B cell (primary cell): ENCODE measurements around the gene PCDH1. TPM values are rescaled to one million over a fixed set of nuclear protein-coding genes. Genes with fewer than 3 reads are reported as not detected.

Source experiments
- ATAC-seq: fragments of 200-7000 bp; cut with Tn5 transposase; one replicate; pipeline ENCODE4 v1.10.0; 2021; ENCODE audit warnings: low read depth, mild to moderate bottlenecking, moderate number of reproducible peaks, moderate library complexity
- CTCF ChIA-PET: fragments of 350-600 bp; sonication (Branson Sonifier 250); formaldehyde crosslinking; loops from one replicate; lab custom pipeline; 2021; ENCODE audit warnings: antibody characterized with exemption, inconsistent platforms; lab: Charles Lee
- POLR2A ChIA-PET: fragments of 350-600 bp; sonication (Branson Sonifier 250); formaldehyde crosslinking; loops from one replicate; lab custom pipeline; 2021; ENCODE audit warnings: antibody characterized with exemption; lab: Charles Lee
- DNase-seq: peaks from one replicate; pipeline ENCODE4 v3.0.0; 2013
- H2AFZ ChIP-seq: 2 replicates; pipeline ENCODE4 v1.6.1; 2012; ENCODE audit warnings: mild to moderate bottlenecking, low read depth, low read length; ENCODE audit not compliant: insufficient read depth, poor library complexity, severe bottlenecking
- H3K27ac ChIP-seq, 2 donors: 1 replicate in 1 of 2; 2 replicates in 1 of 2; pipeline ENCODE4 v1.5.1; 2012 to 2013; ENCODE audit warnings: low read length in 2 of 2, mild to moderate bottlenecking in 2 of 2, moderate library complexity in 1 of 2
- H3K27me3 ChIP-seq, 4 experiments: fragments of 200-600 bp in 1 of 4; sonication (generic) in 1 of 4; replicated peaks in 1 of 4; 1 replicate in 2 of 4; 2 replicates in 2 of 4; pipeline versions ENCODE4 v1.6.1 to v1.7.0; 2013 to 2016; ENCODE audit warnings: low read length in 3 of 4, mild to moderate bottlenecking in 2 of 4, mixed read lengths in 1 of 4, moderate library complexity in 1 of 4; ENCODE audit not compliant: insufficient read depth in 4 of 4, control insufficient read depth in 3 of 4; ENCODE audit errors: control extremely low read depth in 1 of 4
- H3K36me3 ChIP-seq, 2 experiments: replicated peaks in 1 of 2; 1 replicate in 1 of 2; 2 replicates in 1 of 2; pipeline versions ENCODE4 v1.6.1 to v1.7.1; 2013; ENCODE audit warnings: low read length in 1 of 2; ENCODE audit not compliant: insufficient read depth in 2 of 2, control insufficient read depth in 1 of 2; ENCODE audit errors: control extremely low read depth in 1 of 2, extremely low read depth in 1 of 2
- H3K4me1 ChIP-seq, 2 donors: fragments of 200-600 bp in 1 of 2; sonication (generic) in 1 of 2; 1 replicate in 1 of 2; 2 replicates in 1 of 2; pipeline versions ENCODE4 v1.5.1 to v1.6.1; 2013 to 2017; ENCODE audit warnings: low read length in 2 of 2; ENCODE audit not compliant: control insufficient read depth in 2 of 2, insufficient read depth in 2 of 2
- H3K4me2 ChIP-seq: replicated peaks from 2 replicates; pipeline ENCODE3; 2012; ENCODE audit warnings: mild to moderate bottlenecking, low read depth, low read length; ENCODE audit not compliant: poor library complexity, severe bottlenecking
- H3K4me3 ChIP-seq, 5 experiments: fragments of 200-600 bp in 1 of 5; sonication (generic) in 1 of 5; 1 replicate in 3 of 5; 2 replicates in 2 of 5; pipeline versions ENCODE4 v1.5.1 to v1.7.0; 2011 to 2016; ENCODE audit warnings: low read length in 4 of 5, mild to moderate bottlenecking in 4 of 5, low read depth in 2 of 5, control low read depth in 1 of 5, moderate library complexity in 1 of 5; ENCODE audit not compliant: insufficient read depth in 1 of 5; ENCODE audit errors: control extremely low read depth in 1 of 5, extremely low read depth in 1 of 5
- H3K79me2 ChIP-seq: fragments of 200-600 bp; sonication (generic); one replicate; pipeline ENCODE4 v1.6.0; 2016; ENCODE audit warnings: low read length; ENCODE audit not compliant: control insufficient read depth, insufficient read depth
- H3K9ac ChIP-seq: fragments of 200-600 bp; sonication (generic); 2 replicates; pipeline ENCODE4 v1.6.1; 2017; ENCODE audit warnings: mild to moderate bottlenecking, low read length, moderate library complexity
- H3K9me3 ChIP-seq, 3 donors: one replicate each; pipeline versions ENCODE4 v1.6.1 to v1.7.1; 2013; ENCODE audit warnings: low read length in 2 of 3; ENCODE audit not compliant: control insufficient read depth in 2 of 3, insufficient read depth in 1 of 3; ENCODE audit errors: control extremely low read depth in 1 of 3
- H4K20me1 ChIP-seq: 2 replicates; pipeline ENCODE4 v1.6.0; 2012; ENCODE audit warnings: mild to moderate bottlenecking, low read length; ENCODE audit not compliant: insufficient read depth, control insufficient read depth, poor library complexity, severe bottlenecking
- H3K27ac Mint-ChIP-seq: one replicate; pipeline ENCODE4 v1.8.0; 2021; ENCODE audit warnings: mixed read lengths
- H3K27me3 Mint-ChIP-seq: one replicate; pipeline ENCODE4 v1.8.0; 2021; ENCODE audit warnings: mixed read lengths
- H3K4me1 Mint-ChIP-seq: one replicate; pipeline ENCODE4 v1.8.0; 2021; ENCODE audit warnings: mixed read lengths
- H3K4me3 Mint-ChIP-seq: one replicate; pipeline ENCODE4 v1.8.0; 2021; ENCODE audit warnings: mixed read lengths
- H3K9me3 Mint-ChIP-seq: one replicate; pipeline ENCODE4 v1.8.0; 2022; ENCODE audit warnings: mixed read lengths; ENCODE audit not compliant: insufficient read depth
- CTCF ChIP-seq: fragments of 200-600 bp; IDR thresholded peaks from one replicate; pipeline ENCODE4 v1.8.0; 2022; ENCODE audit warnings: antibody characterized with exemption, mild to moderate bottlenecking
- EZH2 ChIP-seq: IDR thresholded peaks from 2 replicates; pipeline ENCODE4 v1.6.1; 2012; ENCODE audit warnings: borderline replicate concordance, low read depth, mild to moderate bottlenecking, moderate library complexity, low read length; ENCODE audit not compliant: insufficient read depth, poor library complexity, severe bottlenecking
- WGBS: methylation state at CpG from one replicate; pipeline ENCODE4 v1.1.5; 2013; ENCODE audit warnings: missing lambda C conversion rate; ENCODE audit not compliant: insufficient coverage; 5-methylcytosine and 5-hydroxymethylcytosine counted together
- intact Hi-C: fragments of 100-400 bp; cut with micrococcal nuclease; formaldehyde crosslinking; loops from one replicate; pipeline ENCODE4 v1.10.0; 2022
- polyA plus RNA-seq: library from polyadenylated mRNA; depleted of rRNA; stranded (reverse); fragments of >200 nt; gene quantifications from 2 replicates; pipeline ENCODE4 v1.2.3, GENCODE V29; 2012
- total RNA-seq, 2 donors: library from RNA; stranded (reverse); fragments of 120-200 nt in 1 of 2; gene quantifications; 1 replicate in 1 of 2; 2 replicates in 1 of 2; pipeline versions ENCODE4 v1.2.3 to v1.2.4, GENCODE V29; 2013 to 2022

The PCDH1 gene
- total and polyA plus RNA-seq, 2 donors (not counting 1 experiment from before 2014, with no cell fraction given), result 0.06 TPM; not detected in 1

DNA sequence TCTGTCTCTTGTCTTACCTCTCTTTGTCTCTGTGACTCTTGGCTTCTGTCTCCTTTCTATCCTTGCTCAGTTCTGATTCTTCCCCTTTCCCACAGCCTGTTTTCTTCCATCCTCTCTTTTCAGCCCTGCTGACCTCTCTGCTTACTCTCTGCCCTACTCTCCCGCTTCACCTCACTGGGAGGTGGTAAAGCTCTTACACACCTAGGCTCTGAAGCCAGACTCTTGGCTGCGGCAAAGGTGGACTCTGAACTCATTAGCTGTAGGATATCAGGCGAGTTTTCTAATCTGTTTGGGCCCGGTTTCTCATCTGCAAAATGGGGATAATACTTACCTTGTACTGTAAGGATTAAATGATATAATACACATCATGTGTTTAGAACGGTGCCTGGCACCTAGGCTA lies 11.1 kb downstream of the PCDH1 start:
- H3K4me3 ChIP-seq, result no peak overlapping the region
- ChIA-PET CTCF (interaction anchor here (2.3 kb wide), 1 partner anchor 12 kb away, joined by 6 read pairs; no protein-coding TSS in a partner anchor), POLR2A (interaction anchor here (0.7 kb wide), 1 partner anchor 56 kb away, joined by 4 read pairs; no protein-coding TSS in a partner anchor)
- no peaks in the 10 kb centered on the region for H4K20me1 ChIP-seq
- no peaks in the 10 kb centered on the region for H3K4me1 Mint-ChIP-seq
- TF ChIP-seq EZH2 (no peak), CTCF (no peak)
- H3K4me3 Mint-ChIP-seq, result no peak overlapping the region
- no peaks in the 10 kb centered on the region for H3K9me3 ChIP-seq
- H3K36me3 ChIP-seq, result no peaks in the 10 kb centered on the region
- no peak overlapping the region for H3K9ac ChIP-seq
- H3K4me1 ChIP-seq, result no peaks in the 10 kb centered on the region
- no peak for DNase-seq
- peaks cover 42% of the 10 kb centered on the region for H3K27me3 Mint-ChIP-seq
- no peak for ATAC-seq
- no peak overlapping the region for H3K27ac Mint-ChIP-seq
- H3K4me2 ChIP-seq, result no peak overlapping the region
- H2AFZ ChIP-seq, result no peak overlapping the region
- H3K79me2 ChIP-seq, result no peaks in the 10 kb centered on the region
- no peaks in the 10 kb centered on the region for H3K9me3 Mint-ChIP-seq
- H3K27ac ChIP-seq, result no peak overlapping the region
- H3K27me3 ChIP-seq, result peaks cover 0 to 21% (median 3%) of the 10 kb centered on the region in 4 experiments
- WGBS, result 100% methylated on average over 1 of the region's 5 CpGs
- intact Hi-C loops, result no loop called here

GRCh38 chr5:141866096-141866495 lies 12.1 kb downstream of the PCDH1 start:
- no peak overlapping the region for H2AFZ ChIP-seq
- H3K9ac ChIP-seq, result no peak overlapping the region
- CTCF ChIA-PET, result interaction anchor here (2.3 kb wide), 1 partner anchor 13 kb away, joined by 6 read pairs; no protein-coding TSS in a partner anchor

More at GRCh38 chr5:141866096-141866495, 12.1 kb downstream of the PCDH1 start:
- Mint-ChIP-seq H3K9me3 (no peaks in the 10 kb centered on the region), H3K27ac (no peak overlapping the region), H3K4me3 (no peak overlapping the region), H3K27me3 (peaks cover 44% of the 10 kb centered on the region), H3K4me1 (no peaks in the 10 kb centered on the region)
- ATAC-seq, result no peak
- Histone ChIP-seq H3K4me2 (no peak overlapping the region), H3K27me3 (peaks cover 0 to 18% (median 1%) of the 10 kb centered on the region in 4 experiments), H4K20me1 (no peaks in the 10 kb centered on the region), H3K4me1 (no peaks in the 10 kb centered on the region), H3K27ac (no peak overlapping the region), H3K79me2 (no peaks in the 10 kb centered on the region), H3K4me3 (no peak overlapping the region), H3K36me3 (no peaks in the 10 kb centered on the region), H3K9me3 (no peaks in the 10 kb centered on the region)
- 91% methylated on average over 8 of the region's 13 CpGs for WGBS
- DNase-seq, result no peak
- no peak for TF ChIP-seq CTCF
- TF ChIP-seq EZH2, result no peak
- POLR2A ChIA-PET, result no interaction called here
- intact Hi-C loops, result no loop called here
